Measurements from ENCODE around the gene TBC1D12.

The TBC1D12 gene

DNA sequence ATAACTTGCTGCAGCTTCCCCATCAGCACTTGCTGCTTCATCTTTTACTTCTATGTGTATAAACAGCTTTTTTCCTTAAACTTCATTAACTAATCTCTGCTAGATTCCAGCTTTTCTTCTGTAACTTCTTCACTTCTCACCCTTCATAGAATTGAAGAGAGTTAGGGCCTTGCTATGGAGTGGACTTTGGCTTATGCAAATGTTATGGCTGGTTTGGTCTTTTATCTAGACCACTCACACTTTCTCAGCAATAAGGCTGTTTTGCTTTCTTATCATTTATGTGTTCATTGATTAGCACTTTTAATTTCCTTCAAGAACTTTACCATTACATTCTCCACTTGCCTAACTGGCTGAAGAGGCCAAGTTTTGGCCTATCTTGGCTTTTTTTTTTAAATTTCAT, 79.1 kb downstream of the TBC1D12 start:
- no peak for TF ChIP-seq EZH2 (IDR thresholded peaks at IDR 0.05; ENCODE audit: borderline replicate concordance, low read depth, low read length, severe bottlenecking)
- TF ChIP-seq, protein P1, sequence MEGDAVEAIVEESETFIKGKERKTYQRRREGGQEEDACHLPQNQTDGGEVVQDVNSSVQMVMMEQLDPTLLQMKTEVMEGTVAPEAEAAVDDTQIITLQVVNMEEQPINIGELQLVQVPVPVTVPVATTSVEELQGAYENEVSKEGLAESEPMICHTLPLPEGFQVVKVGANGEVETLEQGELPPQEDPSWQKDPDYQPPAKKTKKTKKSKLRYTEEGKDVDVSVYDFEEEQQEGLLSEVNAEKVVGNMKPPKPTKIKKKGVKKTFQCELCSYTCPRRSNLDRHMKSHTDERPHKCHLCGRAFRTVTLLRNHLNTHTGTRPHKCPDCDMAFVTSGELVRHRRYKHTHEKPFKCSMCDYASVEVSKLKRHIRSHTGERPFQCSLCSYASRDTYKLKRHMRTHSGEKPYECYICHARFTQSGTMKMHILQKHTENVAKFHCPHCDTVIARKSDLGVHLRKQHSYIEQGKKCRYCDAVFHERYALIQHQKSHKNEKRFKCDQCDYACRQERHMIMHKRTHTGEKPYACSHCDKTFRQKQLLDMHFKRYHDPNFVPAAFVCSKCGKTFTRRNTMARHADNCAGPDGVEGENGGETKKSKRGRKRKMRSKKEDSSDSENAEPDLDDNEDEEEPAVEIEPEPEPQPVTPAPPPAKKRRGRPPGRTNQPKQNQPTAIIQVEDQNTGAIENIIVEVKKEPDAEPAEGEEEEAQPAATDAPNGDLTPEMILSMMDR (IDR thresholded peaks at IDR 0.05; ENCODE audit: borderline replicate concordance, extremely low read depth, low read length, poor library complexity, severe bottlenecking) = no peak
- no peak for ATAC-seq (ENCODE audit: insufficient read depth, low read depth)

DNA sequence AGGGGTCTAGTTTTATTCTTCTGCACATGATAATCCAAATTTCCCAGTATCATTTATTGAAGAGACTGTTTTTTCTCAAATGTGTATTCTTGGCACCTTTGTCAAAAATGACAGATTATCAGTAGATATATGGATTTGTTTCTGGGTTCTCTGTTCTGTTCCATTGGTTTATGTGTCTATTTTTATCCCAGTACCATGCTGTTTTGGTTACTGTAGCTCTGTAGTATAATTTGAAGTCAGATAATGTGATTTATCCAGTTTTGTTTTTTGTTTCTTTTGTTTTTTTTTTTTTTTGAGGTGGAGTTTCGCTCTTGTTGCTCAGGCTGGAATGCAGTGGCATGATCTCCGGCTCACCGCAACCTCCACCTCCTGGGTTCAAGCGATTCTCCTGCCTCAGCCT, 81.6 kb downstream of the TBC1D12 start:
- no peaks in the 10 kb centered on the region for H4K20me1 ChIP-seq (ENCODE audit: insufficient read depth, low read length)
- no peak for DNase-seq
- no peak for ATAC-seq (ENCODE audit: insufficient read depth, low read depth)

More for the DNA sequence above, 79.1 kb downstream of the TBC1D12 start:
- Histone ChIP-seq H2AFZ (ENCODE audit: low read depth, low read length) (no peak overlapping the region), H3K4me2 (ENCODE audit: insufficient read depth, low read length) (no peak overlapping the region), H3K36me3 (ENCODE audit: insufficient read depth, low read length) (no peaks in the 10 kb centered on the region), H3K9me3 (ENCODE audit: insufficient read depth, low read length, severe bottlenecking) (no peaks in the 10 kb centered on the region), H3K9ac (ENCODE audit: low read depth, low read length) (no peak overlapping the region), H3K79me2 (ENCODE audit: insufficient read depth, low read length) (no peaks in the 10 kb centered on the region), H4K20me1 (ENCODE audit: insufficient read depth, low read length) (no peaks in the 10 kb centered on the region), H3K4me3 (ENCODE audit: low read depth in 1 of 2, low read length in 2 of 2) (no peak overlapping the region), H3K27ac (ENCODE audit: low read length) (no peak overlapping the region), H3K27me3 (ENCODE audit: insufficient read depth, low read length, poor library complexity) (no peaks in the 10 kb centered on the region), H3K4me1 (ENCODE audit: insufficient read depth, low read length) (no peaks in the 10 kb centered on the region)
- DNase-seq = no peak

DNA sequence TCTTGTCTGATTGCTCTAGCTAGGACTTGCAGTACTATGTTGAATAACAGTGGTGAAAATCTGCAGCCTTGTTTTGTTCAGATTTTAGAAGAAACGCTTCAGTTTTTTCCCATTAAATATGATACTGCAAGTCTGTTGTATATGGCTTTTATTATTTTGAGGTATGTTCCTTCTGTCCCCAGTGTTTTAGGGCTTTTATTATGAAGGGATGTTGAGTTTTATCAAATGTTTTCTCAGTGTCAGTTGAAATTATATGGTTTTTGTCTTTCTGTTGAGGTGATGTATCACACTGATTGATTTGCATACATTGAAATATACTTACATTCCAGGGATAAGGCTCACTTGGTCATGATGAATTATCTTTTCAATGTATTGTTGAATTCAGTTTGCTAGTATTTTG, 82.8 kb downstream of the TBC1D12 start:
- no peak for ATAC-seq (ENCODE audit: insufficient read depth, low read depth)
- TF ChIP-seq, protein P1 (IDR thresholded peaks at IDR 0.05; ENCODE audit: borderline replicate concordance, extremely low read depth, low read length, poor library complexity, severe bottlenecking) = no peak
- no peak for TF ChIP-seq EZH2 (IDR thresholded peaks at IDR 0.05; ENCODE audit: borderline replicate concordance, low read depth, low read length, severe bottlenecking)
- H3K27ac ChIP-seq (ENCODE audit: low read length) = no peak overlapping the region

More for the DNA sequence above, 81.6 kb downstream of the TBC1D12 start:
- Histone ChIP-seq H3K9ac (ENCODE audit: low read depth, low read length) (no peak overlapping the region), H2AFZ (ENCODE audit: low read depth, low read length) (no peak overlapping the region), H3K4me3 (ENCODE audit: low read depth in 1 of 2, low read length in 2 of 2) (no peak overlapping the region), H3K4me1 (ENCODE audit: insufficient read depth, low read length) (no peaks in the 10 kb centered on the region), H3K4me2 (ENCODE audit: insufficient read depth, low read length) (no peak overlapping the region), H3K79me2 (ENCODE audit: insufficient read depth, low read length) (no peaks in the 10 kb centered on the region), H3K27ac (ENCODE audit: low read length) (no peak overlapping the region), H3K36me3 (ENCODE audit: insufficient read depth, low read length) (no peaks in the 10 kb centered on the region), H3K9me3 (ENCODE audit: insufficient read depth, low read length, severe bottlenecking) (no peaks in the 10 kb centered on the region), H3K27me3 (ENCODE audit: insufficient read depth, low read length, poor library complexity) (no peaks in the 10 kb centered on the region)
- no peak for TF ChIP-seq EZH2 (IDR thresholded peaks at IDR 0.05; ENCODE audit: borderline replicate concordance, low read depth, low read length, severe bottlenecking)
- TF ChIP-seq, protein P1 (IDR thresholded peaks at IDR 0.05; ENCODE audit: borderline replicate concordance, extremely low read depth, low read length, poor library complexity, severe bottlenecking) = no peak

DNA sequence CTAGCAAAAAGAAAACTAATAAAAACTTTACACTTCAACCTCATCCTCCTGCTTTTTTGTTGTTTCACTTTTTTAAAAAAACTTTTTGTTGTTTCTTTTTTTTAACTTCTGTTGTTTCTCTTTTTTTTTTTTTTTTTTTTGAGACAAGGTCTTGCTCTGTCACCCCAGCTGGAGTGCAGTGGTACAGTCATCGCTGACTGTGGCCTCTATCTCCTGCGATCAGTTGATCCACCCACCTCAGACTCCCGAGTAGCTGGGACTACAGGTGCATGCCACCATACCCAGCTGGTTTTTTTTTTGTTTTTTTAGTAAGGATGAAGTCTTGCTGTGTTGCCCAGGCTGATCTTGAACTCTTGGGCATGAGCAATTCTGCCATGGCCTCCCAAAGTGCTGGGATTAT, 85.2 kb downstream of the TBC1D12 start:
- TF ChIP-seq, protein P1 (IDR thresholded peaks at IDR 0.05; ENCODE audit: borderline replicate concordance, extremely low read depth, low read length, poor library complexity, severe bottlenecking) = no peak
- no peak for TF ChIP-seq EZH2 (IDR thresholded peaks at IDR 0.05; ENCODE audit: borderline replicate concordance, low read depth, low read length, severe bottlenecking)
- H3K4me1 ChIP-seq (ENCODE audit: insufficient read depth, low read length) = no peaks in the 10 kb centered on the region
- H2AFZ ChIP-seq (ENCODE audit: low read depth, low read length) = no peak overlapping the region
- H3K36me3 ChIP-seq (ENCODE audit: insufficient read depth, low read length) = no peaks in the 10 kb centered on the region
- no peak overlapping the region for H3K4me3 ChIP-seq (ENCODE audit: low read depth in 1 of 2, low read length in 2 of 2)
- no peak for ATAC-seq (ENCODE audit: insufficient read depth, low read depth)
- no peak for DNase-seq
- no peak overlapping the region for H3K9ac ChIP-seq (ENCODE audit: low read depth, low read length)
- H3K79me2 ChIP-seq (ENCODE audit: insufficient read depth, low read length) = no peaks in the 10 kb centered on the region
- H4K20me1 ChIP-seq (ENCODE audit: insufficient read depth, low read length) = no peaks in the 10 kb centered on the region
- H3K27me3 ChIP-seq (ENCODE audit: insufficient read depth, low read length, poor library complexity) = no peaks in the 10 kb centered on the region
- no peaks in the 10 kb centered on the region for H3K9me3 ChIP-seq (ENCODE audit: insufficient read depth, low read length, severe bottlenecking)
- no peak overlapping the region for H3K27ac ChIP-seq (ENCODE audit: low read length)
- no peak overlapping the region for H3K4me2 ChIP-seq (ENCODE audit: insufficient read depth, low read length)

More for the DNA sequence above, 82.8 kb downstream of the TBC1D12 start:
- H3K9ac ChIP-seq (ENCODE audit: low read depth, low read length) = no peak overlapping the region
- no peaks in the 10 kb centered on the region for H3K9me3 ChIP-seq (ENCODE audit: insufficient read depth, low read length, severe bottlenecking)
- no peak for DNase-seq
- H4K20me1 ChIP-seq (ENCODE audit: insufficient read depth, low read length) = no peaks in the 10 kb centered on the region
- no peaks in the 10 kb centered on the region for H3K27me3 ChIP-seq (ENCODE audit: insufficient read depth, low read length, poor library complexity)
- H3K4me2 ChIP-seq (ENCODE audit: insufficient read depth, low read length) = no peak overlapping the region
- no peaks in the 10 kb centered on the region for H3K36me3 ChIP-seq (ENCODE audit: insufficient read depth, low read length)
- no peak overlapping the region for H3K4me3 ChIP-seq (ENCODE audit: low read depth in 1 of 2, low read length in 2 of 2)
- H3K4me1 ChIP-seq (ENCODE audit: insufficient read depth, low read length) = no peaks in the 10 kb centered on the region
- H2AFZ ChIP-seq (ENCODE audit: low read depth, low read length) = no peak overlapping the region
- no peaks in the 10 kb centered on the region for H3K79me2 ChIP-seq (ENCODE audit: insufficient read depth, low read length)

Data from DND-41 (cell line).